OCI-LY1 (cell line): ENCODE data around the gene MAP2.

Source experiments
- H2AFZ ChIP-seq: fragments of 200-600 bp; sonication (generic), shearing (Covaris generic); 2 replicates; pipeline ENCODE4 v1.6.0; 2014; ENCODE audit warnings: antibody characterized with exemption, mild to moderate bottlenecking, low read length
- H3F3A ChIP-seq: fragments of 200-600 bp; sonication (generic), shearing (Covaris generic); 2 replicates; pipeline ENCODE4 v1.6.0; 2014; ENCODE audit warnings: mild to moderate bottlenecking, antibody characterized with exemption, low read length, moderate library complexity; ENCODE audit not compliant: insufficient read depth
- H3K27ac ChIP-seq: fragments of 200-600 bp; sonication (generic); 2 replicates; pipeline ENCODE4 v1.5.1; 2014; ENCODE audit warnings: low read length, mixed run types, mild to moderate bottlenecking, low read depth; ENCODE audit not compliant: poor library complexity, severe bottlenecking
- H3K27me3 ChIP-seq: fragments of 200-600 bp; sonication (generic); 2 replicates; pipeline ENCODE4 v1.6.0; 2014; ENCODE audit warnings: antibody characterized with exemption, mild to moderate bottlenecking, low read length, moderate library complexity; ENCODE audit not compliant: insufficient read depth
- H3K36me3 ChIP-seq: fragments of 200-600 bp; sonication (generic); 2 replicates; pipeline ENCODE4 v1.6.1; 2014; ENCODE audit warnings: mild to moderate bottlenecking, antibody characterized with exemption, low read length, moderate library complexity, mixed read lengths; ENCODE audit not compliant: insufficient read depth
- H3K4me1 ChIP-seq: fragments of 200-600 bp; sonication (generic); 2 replicates; pipeline ENCODE4 v1.5.1; 2014; ENCODE audit warnings: mild to moderate bottlenecking, low read length, moderate library complexity; ENCODE audit not compliant: insufficient read depth, severe bottlenecking
- H3K4me2 ChIP-seq: fragments of 200-600 bp; sonication (generic), shearing (Covaris generic); 2 replicates; pipeline ENCODE4 v1.6.1; 2014; ENCODE audit warnings: low read length
- H3K4me3 ChIP-seq: fragments of 200-600 bp; sonication (generic); 2 replicates; pipeline ENCODE4 v1.5.1; 2014; ENCODE audit warnings: low read length, low read depth, mild to moderate bottlenecking, mixed read lengths; ENCODE audit not compliant: poor library complexity, severe bottlenecking
- H3K79me2 ChIP-seq: fragments of 200-600 bp; shearing (Covaris generic); 2 replicates; pipeline ENCODE4 v1.6.1; 2016; ENCODE audit warnings: mixed run types, low read length, mixed read lengths; ENCODE audit not compliant: insufficient read depth
- H3K9ac ChIP-seq: fragments of 200-600 bp; sonication (generic), shearing (Covaris generic); 2 replicates; pipeline ENCODE4 v1.6.1; 2014; ENCODE audit warnings: mild to moderate bottlenecking, low read length, mixed read lengths
- H3K9me2 ChIP-seq: fragments of 200-600 bp; sonication (generic), shearing (Covaris generic); 2 replicates; pipeline ENCODE4 v1.6.1; 2014; ENCODE audit warnings: low read depth, mild to moderate bottlenecking, low read length, mixed read lengths
- H3K9me3 ChIP-seq: fragments of 200-600 bp; shearing (Covaris generic); 2 replicates; pipeline ENCODE4 v1.6.1; 2014; ENCODE audit warnings: low read length, mixed read lengths
- H4K20me1 ChIP-seq: fragments of 200-600 bp; sonication (generic), shearing (Covaris generic); 2 replicates; pipeline ENCODE4 v1.6.0; 2016; ENCODE audit warnings: mild to moderate bottlenecking, low read length; ENCODE audit not compliant: insufficient read depth
- CTCF ChIP-seq: fragments of 200-600 bp; sonication (generic), shearing (Covaris generic); IDR thresholded peaks from 2 replicates; pipeline ENCODE4 v1.5.1; 2017; ENCODE audit warnings: mild to moderate bottlenecking, antibody characterized with exemption, low read length, moderate library complexity, mixed read lengths
- EZH2 ChIP-seq: fragments of 200-600 bp; sonication (generic), shearing (Covaris generic); IDR thresholded peaks from 2 replicates; pipeline ENCODE4 v1.8.0; 2017; ENCODE audit warnings: borderline replicate concordance, mixed run types, mild to moderate bottlenecking, antibody characterized with exemption, low read length, moderate library complexity, mixed read lengths

Gene MAP2

DNA sequence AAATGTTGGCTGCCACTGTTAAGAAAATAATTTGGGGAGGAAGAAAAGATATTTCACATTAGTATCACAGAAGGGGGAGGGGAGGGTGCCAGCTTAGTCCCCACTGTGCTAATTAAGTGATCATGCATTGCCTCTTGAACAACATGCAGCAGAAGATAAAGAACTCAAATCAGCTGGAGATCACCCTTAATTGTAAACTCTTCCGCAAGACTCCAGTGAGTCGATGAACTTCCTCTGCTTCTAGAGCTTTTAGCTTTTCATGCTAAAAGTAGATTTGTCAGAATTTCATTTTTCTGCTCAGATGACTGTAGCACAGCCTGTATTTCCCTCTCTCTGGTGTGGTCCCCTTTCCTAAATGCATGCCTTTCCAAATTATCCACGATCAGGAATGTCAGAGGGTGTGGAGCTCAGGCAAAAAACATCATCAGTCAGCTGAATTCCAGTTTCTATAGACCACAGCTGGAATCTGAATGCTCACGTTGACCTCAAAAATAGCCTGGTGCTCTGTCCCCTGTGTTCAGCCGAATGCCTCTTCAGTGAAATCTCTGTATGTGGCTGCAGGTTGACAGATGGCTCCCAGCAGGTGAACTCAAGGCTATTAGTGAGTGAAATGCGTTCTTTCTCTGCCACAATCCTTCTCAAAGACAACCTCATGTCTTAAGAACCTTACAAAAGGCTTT lies 191.0 kb downstream of the MAP2 start:
- Histone ChIP-seq H3K9ac (no peak overlapping the region), H3K27ac (no peak overlapping the region)

GRCh38 chr2:209619782-209620181 lies 195.9 kb downstream of the MAP2 start:
- no peaks in the 10 kb centered on the region for H3K79me2 ChIP-seq
- H3K4me2 ChIP-seq, result no peak overlapping the region
- no peaks in the 10 kb centered on the region for H3F3A ChIP-seq
- H3K36me3 ChIP-seq, result no peaks in the 10 kb centered on the region; the same call in 1 of the 2 replicates
- H4K20me1 ChIP-seq, result no peaks in the 10 kb centered on the region
- peaks cover 7% of the 10 kb centered on the region; the same call in 1 of the 2 replicates for H3K9me3 ChIP-seq
- TF ChIP-seq CTCF (no peak), EZH2 (no peak)
- no peak overlapping the region for H3K9ac ChIP-seq
- no peak overlapping the region for H3K4me3 ChIP-seq
- no peaks in the 10 kb centered on the region for H3K9me2 ChIP-seq
- H3K27me3 ChIP-seq, result no peaks in the 10 kb centered on the region
- no peak overlapping the region for H2AFZ ChIP-seq
- H3K27ac ChIP-seq, result no peak overlapping the region
- H3K4me1 ChIP-seq, result peaks cover 9% of the 10 kb centered on the region

More for the DNA sequence above, 191.0 kb downstream of the MAP2 start:
- Histone ChIP-seq H3K9me2 (no peaks in the 10 kb centered on the region), H3K4me1 (peaks cover 4% of the 10 kb centered on the region), H4K20me1 (no peaks in the 10 kb centered on the region), H3K79me2 (no peaks in the 10 kb centered on the region), H3K36me3 (no peaks in the 10 kb centered on the region; the same call in 1 of the 2 replicates), H3K27me3 (no peaks in the 10 kb centered on the region), H2AFZ (no peak overlapping the region), H3K4me3 (no peak overlapping the region), H3F3A (no peaks in the 10 kb centered on the region), H3K4me2 (no peak overlapping the region), H3K9me3 (peaks cover 7% of the 10 kb centered on the region; the same call in 1 of the 2 replicates)
- TF ChIP-seq EZH2 (no peak), CTCF (no peak)

DNA sequence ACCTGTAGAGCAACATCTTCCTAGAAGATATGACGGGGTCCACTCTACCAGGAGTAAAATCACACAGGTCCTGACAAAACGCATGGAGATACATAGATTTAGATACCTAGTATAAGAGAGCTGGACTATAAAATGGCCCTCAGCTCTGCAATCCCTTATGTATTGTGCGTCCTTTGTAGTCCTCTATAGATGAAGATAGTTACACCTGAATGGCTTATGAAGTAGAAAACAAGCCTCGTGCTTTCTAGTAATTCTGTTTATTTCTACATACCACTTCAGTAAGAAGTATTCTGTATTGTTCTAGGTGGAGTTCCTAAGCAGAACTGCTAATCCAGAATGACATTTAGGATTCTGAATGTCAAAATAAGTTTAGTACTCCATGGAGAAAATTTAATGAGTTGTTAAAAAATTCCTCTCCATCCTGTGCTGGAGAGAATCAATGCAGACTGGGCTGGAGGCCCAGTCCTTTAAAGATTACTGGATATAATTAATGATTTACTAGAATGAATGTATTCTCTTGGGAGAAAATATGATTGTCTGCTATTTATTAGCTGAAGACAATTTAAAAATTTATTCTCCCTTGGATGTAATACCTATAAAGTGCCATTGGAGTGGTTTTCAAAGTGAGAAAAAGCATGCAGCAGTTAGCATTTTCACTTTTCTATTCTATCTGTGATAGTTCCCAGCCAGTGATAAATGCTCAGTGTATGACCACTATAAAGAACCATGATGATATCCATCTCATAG lies 200.5 kb downstream of the MAP2 start:
- no peaks in the 10 kb centered on the region for H3K27me3 ChIP-seq
- H3K9me3 ChIP-seq, result no peaks in the 10 kb centered on the region
- H3K9me2 ChIP-seq, result no peaks in the 10 kb centered on the region
- no peak overlapping the region for H3K27ac ChIP-seq
- TF ChIP-seq CTCF (no peak), EZH2 (no peak)
- H3K9ac ChIP-seq, result no peak overlapping the region
- no peak overlapping the region for H2AFZ ChIP-seq
- H3K4me3 ChIP-seq, result no peak overlapping the region
- H3F3A ChIP-seq, result no peaks in the 10 kb centered on the region
- no peaks in the 10 kb centered on the region for H3K36me3 ChIP-seq
- no peaks in the 10 kb centered on the region for H4K20me1 ChIP-seq
- H3K79me2 ChIP-seq, result no peaks in the 10 kb centered on the region
- no peak overlapping the region for H3K4me2 ChIP-seq
- peaks cover 9% of the 10 kb centered on the region for H3K4me1 ChIP-seq
